Upper lobe of right lung (tissue), 1 donor: ENCODE measurements around the gene HLA-B. TPM values are rescaled to one million over a fixed set of nuclear protein-coding genes. Genes with fewer than 3 reads are reported as not detected.

Source experiments
- ATAC-seq: fragments of 200-7000 bp; cut with Tn5 transposase; one replicate; pipeline ENCODE4 v1.9.1; 2020; ENCODE audit warnings: mild to moderate bottlenecking, moderate library complexity
- DNase-seq: peaks from one replicate; pipeline ENCODE4 v3.0.0-alpha.2; 2020
- H3K27ac ChIP-seq: fragments of 200-600 bp; one replicate; pipeline ENCODE4 v1.8.0; 2022
- H3K27me3 ChIP-seq: fragments of 200-600 bp; one replicate; pipeline ENCODE4 v1.8.0; 2022; ENCODE audit warnings: mild to moderate bottlenecking
- H3K36me3 ChIP-seq: fragments of 200-600 bp; one replicate; pipeline ENCODE4 v1.8.0; 2022
- H3K4me1 ChIP-seq: fragments of 200-600 bp; one replicate; pipeline ENCODE4 v1.8.0; 2022
- H3K4me3 ChIP-seq: fragments of 200-600 bp; one replicate; pipeline ENCODE4 v1.8.0; 2022; ENCODE audit warnings: mild to moderate bottlenecking
- H3K9me3 ChIP-seq: fragments of 200-600 bp; one replicate; pipeline ENCODE4 v1.8.0; 2022
- CTCF ChIP-seq: fragments of 200-600 bp; IDR thresholded peaks from one replicate; pipeline ENCODE4 v1.8.0; 2022; ENCODE audit warnings: antibody characterized with exemption
- intact Hi-C: fragments of 100-400 bp; cut with DNase I; formaldehyde crosslinking; loops from one replicate; pipeline ENCODE4 v1.11.0; 2022
- total RNA-seq: library from RNA; stranded (reverse); fragmentation: NEBNext Ultra II Directional; extraction: Animal tissue kit (Norgen Biotek cat#: 25700); gene quantifications from one replicate; pipeline ENCODE4 v1.2.1, GENCODE V29; 2021
- donor health status: DM: no; HTN: yes; CAD: no; lungs with severe emphysema.

The HLA-B gene
- total RNA-seq, 1 donor from 2014 or later, result 2,632 TPM

DNA sequence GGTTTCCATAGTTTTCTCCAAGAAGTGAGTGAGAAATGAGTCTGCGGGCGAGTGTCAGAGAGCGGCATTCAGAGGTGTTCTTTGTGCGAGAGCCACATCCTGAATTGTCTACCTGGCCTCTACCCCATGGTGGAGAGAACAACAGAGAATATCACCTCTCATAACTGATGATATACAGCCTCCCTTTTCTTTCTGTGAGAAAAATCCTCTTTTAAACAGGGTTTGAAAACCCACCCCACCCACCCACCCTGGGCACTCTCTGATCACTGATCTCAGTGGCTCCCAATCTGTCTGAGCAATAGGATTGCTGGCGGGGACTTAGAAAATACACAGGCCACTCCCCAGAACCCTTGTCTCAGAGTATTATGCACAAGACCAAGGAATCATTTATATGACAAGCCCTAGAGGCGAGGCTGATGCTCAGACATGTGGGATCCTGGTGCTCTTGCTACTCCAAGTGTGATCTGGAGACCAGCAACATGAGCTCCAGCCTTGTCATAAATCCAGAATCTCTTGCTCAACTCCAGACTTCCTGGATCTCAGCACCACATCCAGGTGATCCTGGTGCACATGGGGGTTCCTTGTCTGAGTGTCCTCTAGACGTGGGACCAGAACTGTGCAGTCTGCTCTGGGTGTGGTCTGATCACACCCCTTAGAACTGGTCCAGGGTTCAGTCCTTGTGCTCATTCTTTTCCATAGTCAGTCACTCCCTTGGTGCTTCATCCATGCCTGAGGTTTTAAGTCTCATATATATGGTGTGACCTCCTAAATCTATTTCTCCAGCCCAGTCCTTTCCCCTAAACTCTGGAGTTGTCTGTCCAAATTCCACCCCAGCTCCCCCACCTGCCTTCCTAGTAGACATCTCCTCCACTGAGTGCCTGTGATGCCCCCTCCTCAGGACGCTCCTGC is 5.3 kb downstream of the HLA-B start:
- no peak for TF ChIP-seq CTCF
- DNase-seq (no peak), ATAC-seq (no peak)
- peaks cover 9% of the 10 kb centered on the region for H3K4me1 ChIP-seq
- no peak overlapping the region for H3K4me3 ChIP-seq
- H3K9me3 ChIP-seq, result no peaks in the 10 kb centered on the region
- H3K36me3 ChIP-seq, result peaks cover 25% of the 10 kb centered on the region
- H3K27me3 ChIP-seq, result no peaks in the 10 kb centered on the region
- intact Hi-C loops, result no loop called here
- no peak overlapping the region for H3K27ac ChIP-seq

DNA sequence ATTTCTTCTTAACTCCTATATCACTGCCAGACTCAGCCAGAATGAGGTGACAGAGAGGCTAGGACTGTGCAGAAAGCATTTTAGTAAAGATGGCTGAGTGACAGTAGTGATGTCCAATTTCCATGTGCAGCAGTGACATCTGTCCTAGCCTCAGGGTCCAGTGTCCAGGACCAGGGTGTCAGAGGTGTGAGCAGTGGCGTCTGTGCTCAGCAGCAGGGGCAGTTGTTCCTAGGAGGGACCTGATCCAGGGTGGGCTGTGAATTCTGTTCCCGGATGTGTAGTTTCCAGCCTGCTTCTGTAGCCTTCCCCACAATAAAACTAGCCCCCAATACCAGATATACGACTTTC is 6.0 kb downstream of the HLA-B start:
- Histone ChIP-seq H3K4me3 (no peak overlapping the region), H3K4me1 (peaks cover 9% of the 10 kb centered on the region), H3K27me3 (no peaks in the 10 kb centered on the region), H3K27ac (no peak overlapping the region), H3K36me3 (peaks cover 25% of the 10 kb centered on the region), H3K9me3 (no peaks in the 10 kb centered on the region)
- ATAC-seq (no peak), DNase-seq (no peak)
- TF ChIP-seq CTCF, result no peak
- intact Hi-C loops, result no loop called here

GRCh38 chr6:31350196-31351032 is 6.6 kb downstream of the HLA-B start:
- intact Hi-C loops, result no loop called here
- peaks cover 22% of the 10 kb centered on the region for H3K36me3 ChIP-seq
- H3K9me3 ChIP-seq, result no peaks in the 10 kb centered on the region
- no peak for TF ChIP-seq CTCF
- no peak for ATAC-seq
- H3K4me3 ChIP-seq, result no peak overlapping the region
- no peak overlapping the region for H3K27ac ChIP-seq
- no peaks in the 10 kb centered on the region for H3K27me3 ChIP-seq
- no peak for DNase-seq
- peaks cover 5% of the 10 kb centered on the region for H3K4me1 ChIP-seq

DNA sequence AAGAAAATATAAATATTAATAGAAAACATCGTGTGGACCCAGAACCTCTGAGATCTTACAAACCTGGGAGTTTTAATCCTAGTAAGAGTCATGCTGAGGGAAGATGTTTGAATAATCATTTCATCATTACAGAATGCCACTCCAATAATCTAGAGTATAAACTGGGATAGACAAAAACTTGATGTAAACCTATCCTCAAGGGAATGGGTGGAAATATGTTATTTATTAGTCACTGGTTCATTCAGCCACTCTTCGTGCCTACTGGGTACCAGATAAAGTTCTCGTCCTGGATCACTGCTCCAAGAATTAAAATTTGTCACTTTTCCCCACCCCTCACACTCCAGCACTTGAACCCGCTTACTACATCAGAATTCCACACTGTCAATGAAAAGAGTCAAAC is 7.7 kb downstream of the HLA-B start:
- DNase-seq, result no peak
- Histone ChIP-seq H3K27ac (no peak overlapping the region), H3K4me1 (no peaks in the 10 kb centered on the region), H3K36me3 (peaks cover 11% of the 10 kb centered on the region), H3K27me3 (no peaks in the 10 kb centered on the region), H3K9me3 (no peaks in the 10 kb centered on the region), H3K4me3 (no peak overlapping the region)
- no peak for TF ChIP-seq CTCF
- intact Hi-C loops, result no loop called here
- no peak for ATAC-seq

GRCh38 chr6:31345026-31345730 is 11.8 kb downstream of the HLA-B start:
- Histone ChIP-seq H3K9me3 (no peaks in the 10 kb centered on the region), H3K27me3 (no peaks in the 10 kb centered on the region), H3K27ac (no peak overlapping the region), H3K4me3 (no peak overlapping the region), H3K36me3 (no peaks in the 10 kb centered on the region), H3K4me1 (no peaks in the 10 kb centered on the region)
- DNase-seq (no peak), ATAC-seq (no peak)
- intact Hi-C loops, result no loop called here
- TF ChIP-seq CTCF, result no peak
